GM21717 (cell line): ENCODE measurements around the gene DOP1A.

Source experiments
- ATAC-seq: cut with Tn5 transposase; IDR thresholded peaks from one replicate; pipeline ENCODE4 v1.9.1; 2021; ENCODE audit warnings: mild to moderate bottlenecking, moderate library complexity; ENCODE audit not compliant: unreplicated experiment

DOP1A gene

GRCh38 chr6:83071023-83071422 is 3.6 kb downstream of the DOP1A start:
- ATAC-seq = peak; percentile 63

GRCh38 chr6:83071707-83072106 is 4.2 kb downstream of the DOP1A start:
- no peak for ATAC-seq

GRCh38 chr6:83072726-83073125 is 5.3 kb downstream of the DOP1A start:
- no peak for ATAC-seq

GRCh38 chr6:83073615-83074014 is 6.1 kb downstream of the DOP1A start:
- ATAC-seq = no peak

- ATAC-seq = no peak
Observed at GRCh38 chr6:83083476-83083875, 16.0 kb downstream of the DOP1A start.

GRCh38 chr6:83086751-83087150 is 19.3 kb downstream of the DOP1A start:
- peak; percentile 99 for ATAC-seq

- no peak for ATAC-seq
Observed at GRCh38 chr6:83092756-83093399, 25.4 kb downstream of the DOP1A start.

GRCh38 chr6:83096791-83097190 is 29.3 kb downstream of the DOP1A start:
- no peak for ATAC-seq

GRCh38 chr6:83097204-83097603 is 29.7 kb downstream of the DOP1A start:
- no peak for ATAC-seq

GRCh38 chr6:83097675-83098074 is 30.2 kb downstream of the DOP1A start:
- ATAC-seq = no peak

GRCh38 chr6:83098589-83098988 is 31.1 kb downstream of the DOP1A start:
- ATAC-seq = no peak

- ATAC-seq = no peak
Observed at GRCh38 chr6:83108378-83108777, 40.9 kb downstream of the DOP1A start.

- ATAC-seq = no peak
Observed at GRCh38 chr6:83113258-83113657, 45.8 kb downstream of the DOP1A start.

- ATAC-seq = no peak
Observed at GRCh38 chr6:83114164-83114563, 46.7 kb downstream of the DOP1A start.

- no peak for ATAC-seq
Observed at GRCh38 chr6:83117802-83118201, 50.3 kb downstream of the DOP1A start.

GRCh38 chr6:83119742-83120300 is 52.4 kb downstream of the DOP1A start:
- ATAC-seq = no peak

GRCh38 chr6:83124553-83124952 is 57.1 kb downstream of the DOP1A start:
- ATAC-seq = no peak

GRCh38 chr6:83125425-83125824 is 58.0 kb downstream of the DOP1A start:
- ATAC-seq = no peak

- no peak for ATAC-seq
Observed at GRCh38 chr6:83126223-83126622, 58.8 kb downstream of the DOP1A start.

GRCh38 chr6:83126807-83127206 is 59.3 kb downstream of the DOP1A start:
- ATAC-seq = no peak

- ATAC-seq = no peak
Observed at GRCh38 chr6:83127258-83127657, 59.8 kb downstream of the DOP1A start.

GRCh38 chr6:83127976-83128375 is 60.5 kb downstream of the DOP1A start:
- no peak for ATAC-seq

GRCh38 chr6:83132121-83132520 is 64.7 kb downstream of the DOP1A start:
- ATAC-seq = no peak
